Measurements from ENCODE around the gene PTAFR.

DNA sequence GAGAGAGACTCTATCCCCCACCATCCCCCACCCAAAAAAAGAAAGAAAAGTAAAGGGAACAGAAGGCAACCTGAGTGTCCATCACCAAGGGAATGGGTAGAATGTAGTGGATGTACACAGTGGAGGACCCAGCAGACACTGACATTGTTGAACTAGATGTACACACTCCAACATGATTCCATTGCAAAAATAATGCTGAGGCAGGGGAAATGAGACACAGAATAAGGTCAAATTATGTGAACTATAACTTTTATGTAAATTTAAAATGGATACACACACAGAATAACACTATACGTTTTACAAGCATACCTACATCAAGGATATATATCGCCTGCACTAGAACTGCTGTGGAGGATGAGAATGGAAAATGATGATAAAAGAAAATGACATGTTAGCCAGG, 34.8 kb downstream of the PTAFR start:
- TF ChIP-seq, protein P1, sequence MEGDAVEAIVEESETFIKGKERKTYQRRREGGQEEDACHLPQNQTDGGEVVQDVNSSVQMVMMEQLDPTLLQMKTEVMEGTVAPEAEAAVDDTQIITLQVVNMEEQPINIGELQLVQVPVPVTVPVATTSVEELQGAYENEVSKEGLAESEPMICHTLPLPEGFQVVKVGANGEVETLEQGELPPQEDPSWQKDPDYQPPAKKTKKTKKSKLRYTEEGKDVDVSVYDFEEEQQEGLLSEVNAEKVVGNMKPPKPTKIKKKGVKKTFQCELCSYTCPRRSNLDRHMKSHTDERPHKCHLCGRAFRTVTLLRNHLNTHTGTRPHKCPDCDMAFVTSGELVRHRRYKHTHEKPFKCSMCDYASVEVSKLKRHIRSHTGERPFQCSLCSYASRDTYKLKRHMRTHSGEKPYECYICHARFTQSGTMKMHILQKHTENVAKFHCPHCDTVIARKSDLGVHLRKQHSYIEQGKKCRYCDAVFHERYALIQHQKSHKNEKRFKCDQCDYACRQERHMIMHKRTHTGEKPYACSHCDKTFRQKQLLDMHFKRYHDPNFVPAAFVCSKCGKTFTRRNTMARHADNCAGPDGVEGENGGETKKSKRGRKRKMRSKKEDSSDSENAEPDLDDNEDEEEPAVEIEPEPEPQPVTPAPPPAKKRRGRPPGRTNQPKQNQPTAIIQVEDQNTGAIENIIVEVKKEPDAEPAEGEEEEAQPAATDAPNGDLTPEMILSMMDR (IDR thresholded peaks at IDR 0.05) = no peak
- TF ChIP-seq RAD21 (conservative IDR thresholded peaks at IDR 0.05 in 1 of 2, IDR thresholded peaks at IDR 0.05 in 1 of 2) = no peak
- no peak for TF ChIP-seq CEBPB (IDR thresholded peaks at IDR 0.05)
- no peak for TF ChIP-seq HEYL (CRISPR knock-in tag; IDR thresholded peaks at IDR 0.05)
- TF ChIP-seq RCOR1 (IDR thresholded peaks at IDR 0.05; ENCODE audit: low read depth, low read length) = no peak

Measured in A549 (cell line).